Stimulated activated CD4-positive, alpha-beta T cell treated with anti-CD3 and anti-CD28 coated beads, TNF-alpha, amount 100 ng/mL, for 48 hours (primary cell): ENCODE data around the gene IL2.

Experiments
- DNase-seq, 3 donors: peaks; one replicate each; pipeline ENCODE4 v3.0.0-alpha.2; 2020; ENCODE audit warnings: low read depth in 3 of 3

Gene IL2

GRCh38 chr4:122456231-122457116, at the start of gene IL2:
TSS of gene IL2 (minus strand) at chr4:122456725. CDS start at chr4:122456440, 285 bp downstream.
- DNase-seq = no peak

- no peak for DNase-seq
Observed at GRCh38 chr4:122503214-122503613, 46.7 kb upstream of the IL2 start.

GRCh38 chr4:122500852-122501501, 44.5 kb upstream of the IL2 start:
- no peak for DNase-seq

GRCh38 chr4:122489061-122489460, 32.5 kb upstream of the IL2 start:
- DNase-seq = no peak

GRCh38 chr4:122483481-122483880, 27.0 kb upstream of the IL2 start:
- no peak for DNase-seq

- no peak for DNase-seq
Observed at GRCh38 chr4:122481766-122482405, 25.4 kb upstream of the IL2 start.

- no peak for DNase-seq
Observed at GRCh38 chr4:122480655-122481487, 24.3 kb upstream of the IL2 start.

GRCh38 chr4:122479935-122480416, 23.5 kb upstream of the IL2 start:
- DNase-seq = no peak

- no peak for DNase-seq
Observed at GRCh38 chr4:122476745-122477144, 20.2 kb upstream of the IL2 start.

- DNase-seq = no peak
Observed at GRCh38 chr4:122476126-122476525, 19.6 kb upstream of the IL2 start.

- no peak for DNase-seq
Observed at GRCh38 chr4:122475233-122475632, 18.7 kb upstream of the IL2 start.

GRCh38 chr4:122469457-122469856, 12.9 kb upstream of the IL2 start:
- no peak for DNase-seq

- DNase-seq = peak in 2 of 3 donors; percentile 33 to 35
Observed at GRCh38 chr4:122458625-122459024, 2.1 kb upstream of the IL2 start.

GRCh38 chr4:122453384-122453995, 3.0 kb downstream of the IL2 start:
- DNase-seq = no peak

- no peak for DNase-seq
Observed at GRCh38 chr4:122450847-122451246, 5.7 kb downstream of the IL2 start.

GRCh38 chr4:122434285-122434684, 22.2 kb downstream of the IL2 start:
- no peak for DNase-seq

GRCh38 chr4:122431351-122431750, 25.2 kb downstream of the IL2 start:
- DNase-seq = no peak

GRCh38 chr4:122423246-122423645, 33.3 kb downstream of the IL2 start:
- no peak for DNase-seq

- DNase-seq = no peak
Observed at GRCh38 chr4:122412547-122412946, 44.0 kb downstream of the IL2 start.

GRCh38 chr4:122403861-122404260, 52.7 kb downstream of the IL2 start:
- no peak for DNase-seq
